K562 treated with DMSO at 1 percent for 48 hours (cell line): ENCODE results near the gene SGSH. TPM values are rescaled to one million over a fixed set of nuclear protein-coding genes. Genes with fewer than 3 reads are reported as not detected.

Experiments used
- total RNA-seq: library from RNA; unstranded; fragments of 300-600 nt; gene quantifications from 2 replicates; pipeline ENCODE4 v1.2.3, GENCODE V29; 2022; ENCODE audit warnings: low replicate concordance; ENCODE audit errors: extremely low read depth

Gene SGSH
- total RNA-seq, result not detected in 2 replicates

GRCh38 chr17:80220054-80220735, at the start of gene SGSH, which contains the start of gene SLC26A11:
Gene SGSH (minus strand): TSS chr17:80220333. CDS start chr17:80220313, 20 bp downstream.
Gene SLC26A11 (plus strand): TSS chr17:80220427. CDS start chr17:80221561, 1,134 bp downstream.

GRCh38 chr17:80260791-80261158, 40.6 kb upstream of the SGSH start, which contains the start of gene RNF213:
Gene RNF213 (plus strand): TSS chr17:80260852. CDS start chr17:80263682, 2,830 bp downstream.

GRCh38 chr17:80169784-80170500, 50.2 kb downstream of the SGSH start, which contains the start of gene CARD14:
Gene CARD14 (plus strand): TSS chr17:80170030. CDS start chr17:80181439, 11,409 bp downstream.

Other genes starting within 250 kb of the SGSH start
- gene TBC1D16, start 184.5 kb downstream of the SGSH start, total RNA-seq, result not detected in 2 replicates
- not detected in 2 replicates for gene CCDC40, start 183.7 kb downstream of the SGSH start, total RNA-seq
- gene GAA, start 118.8 kb downstream of the SGSH start, total RNA-seq, result not detected in 2 replicates
- gene EIF4A3, start 73.2 kb downstream of the SGSH start, total RNA-seq, result not detected in 2 replicates
- not detected in 2 replicates for gene CARD14, start 50.3 kb downstream of the SGSH start, total RNA-seq
- not detected in 2 replicates for gene SLC26A11, start 94 bp upstream of the SGSH start, total RNA-seq
- gene RNF213, start 40.5 kb upstream of the SGSH start, total RNA-seq, result 85.7 TPM in 1 of 2 replicates, not detected in the other
- gene ENDOV, start 194.8 kb upstream of the SGSH start, total RNA-seq, result not detected in 2 replicates